Epidermal melanocyte (primary cell): ENCODE measurements around the gene QSOX2.

Experiments
- DNase-seq: peaks from one replicate; pipeline ENCODE4 v3.0.0; 2011; ENCODE audit warnings: low spot score; ENCODE audit not compliant: insufficient read length

QSOX2 gene, protein sequence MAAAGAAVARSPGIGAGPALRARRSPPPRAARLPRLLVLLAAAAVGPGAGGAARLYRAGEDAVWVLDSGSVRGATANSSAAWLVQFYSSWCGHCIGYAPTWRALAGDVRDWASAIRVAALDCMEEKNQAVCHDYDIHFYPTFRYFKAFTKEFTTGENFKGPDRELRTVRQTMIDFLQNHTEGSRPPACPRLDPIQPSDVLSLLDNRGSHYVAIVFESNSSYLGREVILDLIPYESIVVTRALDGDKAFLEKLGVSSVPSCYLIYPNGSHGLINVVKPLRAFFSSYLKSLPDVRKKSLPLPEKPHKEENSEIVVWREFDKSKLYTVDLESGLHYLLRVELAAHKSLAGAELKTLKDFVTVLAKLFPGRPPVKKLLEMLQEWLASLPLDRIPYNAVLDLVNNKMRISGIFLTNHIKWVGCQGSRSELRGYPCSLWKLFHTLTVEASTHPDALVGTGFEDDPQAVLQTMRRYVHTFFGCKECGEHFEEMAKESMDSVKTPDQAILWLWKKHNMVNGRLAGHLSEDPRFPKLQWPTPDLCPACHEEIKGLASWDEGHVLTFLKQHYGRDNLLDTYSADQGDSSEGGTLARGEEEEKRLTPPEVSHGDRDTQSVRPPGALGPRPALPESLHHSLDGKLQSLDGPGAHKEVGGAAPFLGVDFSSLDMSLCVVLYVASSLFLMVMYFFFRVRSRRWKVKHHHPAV

DNA sequence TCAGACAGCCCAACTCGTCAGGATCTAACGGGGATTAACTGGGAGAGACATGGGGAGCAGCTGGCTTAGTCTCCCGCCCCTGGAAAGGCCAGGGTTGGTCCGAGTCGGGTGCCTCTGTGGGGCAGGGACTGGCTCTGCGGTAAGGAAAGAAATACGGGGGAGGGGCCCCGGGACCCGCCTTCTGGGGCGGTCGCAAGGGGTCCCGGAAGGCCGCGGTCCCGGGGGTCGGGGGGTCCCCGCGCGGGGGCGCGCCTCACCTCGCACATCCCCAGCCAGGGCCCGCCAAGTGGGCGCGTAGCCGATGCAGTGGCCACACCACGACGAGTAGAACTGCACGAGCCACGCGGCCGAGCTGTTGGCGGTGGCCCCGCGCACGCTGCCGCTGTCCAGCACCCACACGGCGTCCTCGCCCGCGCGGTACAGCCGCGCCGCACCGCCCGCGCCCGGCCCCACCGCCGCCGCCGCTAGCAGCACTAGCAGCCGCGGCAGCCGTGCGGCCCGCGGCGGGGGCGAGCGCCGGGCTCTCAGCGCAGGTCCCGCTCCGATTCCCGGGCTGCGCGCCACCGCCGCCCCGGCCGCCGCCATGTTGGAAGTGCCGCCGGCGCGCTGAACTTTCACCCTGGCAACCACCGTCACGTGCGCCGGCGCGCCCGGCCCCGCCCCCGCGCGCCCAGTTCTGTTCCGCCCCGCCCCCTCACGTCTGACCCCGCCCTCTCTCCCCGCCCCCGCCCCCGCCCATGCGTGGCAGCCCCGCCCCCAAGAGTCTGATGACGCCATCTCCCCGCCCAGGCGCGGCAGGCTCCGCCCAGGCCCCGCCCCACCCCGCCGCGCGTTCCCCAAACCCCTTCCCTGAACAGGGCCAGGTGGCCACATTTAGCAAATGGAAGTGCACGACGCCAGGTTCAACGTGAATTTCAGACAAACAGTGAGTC is at the start of gene QSOX2:
Gene QSOX2, minus strand, starts transcription at position 594 of the 932 bp plus-strand sequence. Its CDS starts 9 bp downstream, at position 585.
- DNase-seq: peak; percentile 81

DNA sequence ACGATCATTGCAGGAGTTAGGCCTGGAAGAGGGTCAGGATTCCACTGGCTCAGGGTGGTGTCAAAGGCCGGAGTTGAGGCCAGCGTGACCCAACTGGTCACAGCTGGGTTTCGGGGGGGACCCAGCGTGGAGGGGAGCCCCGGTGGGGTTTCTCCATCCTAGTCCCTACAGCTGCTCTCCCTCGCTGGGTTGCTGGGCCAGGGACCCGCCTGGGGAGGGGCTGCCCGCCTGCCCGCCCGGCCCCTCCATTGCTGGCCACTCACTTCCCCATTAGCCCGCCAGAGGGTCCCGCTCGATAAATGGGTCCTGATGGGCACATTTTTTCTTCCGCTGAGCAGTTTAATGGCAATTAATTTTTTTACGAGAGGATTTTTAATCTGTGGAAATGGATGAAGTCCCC is 49.4 kb upstream of the QSOX2 start:
- no peak for DNase-seq

DNA sequence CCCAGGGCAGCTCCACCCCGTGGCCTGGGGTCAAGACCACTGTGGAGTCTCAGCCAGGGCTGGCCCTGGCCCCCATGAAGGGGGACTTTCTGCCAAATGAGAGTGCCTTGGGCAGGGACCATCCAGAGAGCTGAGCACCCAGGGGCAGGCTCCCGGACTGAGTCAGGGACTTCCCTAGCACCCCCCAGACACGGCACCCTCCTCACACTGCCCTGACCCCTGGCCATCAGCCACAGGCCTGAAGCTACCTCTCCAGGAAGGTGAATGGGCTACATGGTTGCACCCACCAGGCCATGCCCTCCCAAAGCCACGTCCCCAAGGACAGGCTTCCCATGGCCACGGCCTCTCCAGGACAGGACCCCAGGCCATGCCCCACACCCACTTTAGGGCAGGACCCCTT is 48.8 kb upstream of the QSOX2 start:
- DNase-seq: no peak

DNA sequence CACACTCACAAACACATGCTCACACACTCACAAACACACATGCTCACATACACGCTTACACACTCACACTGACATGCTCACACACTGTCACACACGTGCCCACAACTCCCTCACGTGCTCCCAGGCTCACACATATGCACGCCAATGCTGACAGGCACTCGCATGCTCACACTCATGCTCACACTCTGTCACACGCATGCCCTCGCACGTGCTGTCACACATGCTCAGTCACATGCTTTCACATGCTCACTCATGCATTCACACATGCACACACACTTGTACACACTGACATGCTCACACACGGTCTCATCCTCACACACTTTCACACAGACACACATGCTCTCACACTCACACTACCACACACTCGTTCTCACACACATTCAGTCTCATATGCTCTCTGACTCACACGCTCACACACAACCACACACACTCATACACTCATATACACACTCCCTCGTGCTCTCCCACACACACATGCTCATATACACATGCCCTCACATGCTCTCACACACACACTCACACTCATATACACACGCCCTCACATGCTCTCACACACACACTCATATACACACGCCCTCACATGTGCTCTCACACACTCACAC is 48.0 kb upstream of the QSOX2 start:
- no peak for DNase-seq

DNA sequence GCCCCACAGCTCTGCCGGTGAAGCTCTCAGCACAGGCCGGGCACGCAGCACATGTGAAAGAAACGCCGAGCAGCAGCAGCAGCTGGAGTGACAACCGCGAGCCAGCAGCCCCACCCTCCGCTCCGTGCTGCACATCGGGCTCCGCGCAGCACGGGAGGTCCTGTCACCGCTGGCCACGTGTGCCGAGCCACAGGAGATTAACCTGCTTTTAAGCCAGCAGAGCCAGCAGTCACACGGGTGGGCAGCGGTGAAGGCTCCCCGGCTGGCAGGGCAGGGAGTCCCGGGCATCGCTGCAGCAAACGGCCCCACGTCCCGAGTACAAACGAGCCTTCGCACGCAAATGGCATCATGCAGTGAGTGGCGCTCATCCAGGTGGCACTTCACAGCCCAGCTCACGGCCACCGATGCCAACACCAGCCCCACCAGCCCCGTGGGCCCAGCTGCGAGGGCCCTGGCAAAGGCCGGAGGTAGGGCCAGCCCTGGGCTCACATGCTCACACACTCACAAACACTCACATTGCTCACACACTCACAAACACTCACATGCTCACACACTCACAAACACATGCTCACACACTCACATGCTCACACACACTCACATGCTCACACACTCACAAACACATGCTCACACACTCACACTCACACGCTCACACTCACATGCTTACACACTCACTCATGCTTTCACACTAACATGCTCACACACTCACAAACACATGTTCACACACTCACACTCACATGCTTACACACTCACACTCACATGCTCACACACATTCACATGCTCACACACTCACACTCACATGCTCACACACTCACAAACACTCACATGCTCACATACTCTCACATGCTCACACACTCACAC is 47.2 kb upstream of the QSOX2 start:
- DNase-seq: no peak

DNA sequence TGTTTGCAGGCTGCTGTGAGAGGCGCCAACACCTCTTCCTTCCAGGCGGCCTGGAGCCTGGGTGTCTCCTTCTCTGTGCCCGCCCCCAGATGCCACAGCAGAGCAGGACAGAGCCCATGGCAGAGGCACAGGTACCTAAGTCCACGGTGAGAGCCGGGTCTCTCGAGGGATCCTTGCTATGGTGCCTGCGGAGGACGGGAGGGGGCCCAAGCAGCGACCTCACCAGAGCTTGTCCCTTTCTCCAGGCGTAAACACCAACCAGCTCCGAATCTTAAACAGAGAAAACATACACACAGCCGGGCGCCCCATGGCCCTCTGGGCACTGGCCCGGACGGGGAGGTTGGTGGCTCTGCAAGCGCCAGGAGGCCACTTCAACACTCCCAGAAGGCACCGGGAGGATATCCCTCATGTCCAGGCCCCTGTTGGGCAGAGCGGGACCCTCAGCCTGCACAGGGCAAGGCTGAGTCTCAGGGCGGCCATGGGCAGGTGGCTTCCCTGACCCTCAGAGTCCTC is 46.5 kb upstream of the QSOX2 start:
- no peak for DNase-seq

DNA sequence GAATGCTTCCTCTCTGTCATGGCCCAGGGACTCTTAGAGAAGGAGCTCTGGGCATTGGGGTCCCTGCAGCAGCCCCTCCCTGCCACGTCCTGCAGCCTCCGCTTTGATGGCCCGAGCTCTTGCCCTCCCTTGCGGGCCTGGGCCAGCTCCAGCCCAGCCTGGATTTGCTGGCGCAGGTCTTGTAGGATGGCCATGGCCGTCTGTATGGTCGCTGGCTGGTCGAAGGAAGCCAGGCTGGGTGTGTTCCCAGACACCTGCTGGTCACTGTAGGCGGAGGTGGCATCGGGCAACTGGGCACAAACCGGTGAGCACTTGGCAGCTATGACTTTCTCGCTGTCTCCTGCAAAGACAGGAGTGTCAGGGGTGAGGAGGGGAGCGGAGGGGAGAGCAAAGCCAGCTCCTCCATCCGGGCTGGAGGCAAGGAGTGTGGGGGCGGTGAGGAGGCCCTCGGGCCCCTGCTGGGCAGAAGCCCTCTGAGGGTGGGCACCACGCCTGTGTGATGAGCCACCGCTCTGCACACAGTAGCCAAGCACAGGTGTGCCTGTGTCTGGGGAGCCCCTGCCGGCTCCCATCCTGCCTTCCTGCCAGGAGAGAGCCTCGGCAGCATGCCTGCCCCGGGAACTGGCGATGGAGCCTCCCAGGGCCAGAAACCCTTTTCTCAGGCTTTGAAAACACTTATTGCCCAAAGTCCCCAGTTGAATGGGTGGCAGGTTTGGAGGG is 45.9 kb upstream of the QSOX2 start:
- no peak for DNase-seq

DNA sequence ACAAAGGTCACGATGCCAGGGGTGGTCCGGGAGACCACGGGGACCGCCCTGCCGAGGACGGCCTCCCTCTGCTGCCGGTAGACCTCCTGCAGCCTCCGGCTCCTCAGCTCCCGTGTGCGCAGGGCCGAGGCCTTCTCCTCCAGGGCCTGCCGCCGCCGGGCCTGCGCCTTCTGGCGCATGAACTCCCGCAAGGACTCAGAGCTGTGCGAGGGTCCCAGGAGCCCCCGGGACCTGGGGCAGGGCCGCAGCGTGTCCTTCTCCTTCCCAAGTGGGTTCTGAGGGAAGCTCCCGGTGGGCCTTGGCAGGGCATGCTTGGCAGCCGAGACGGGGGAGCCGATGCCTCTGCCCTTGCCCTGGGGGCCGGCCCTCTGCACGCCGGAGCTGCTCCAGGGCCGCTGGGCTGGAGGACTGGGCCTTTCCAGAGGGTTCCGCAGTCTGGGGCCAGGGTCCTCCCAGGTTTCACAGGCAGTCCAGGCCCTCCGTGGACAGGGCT is 44.9 kb upstream of the QSOX2 start:
- no peak for DNase-seq

DNA sequence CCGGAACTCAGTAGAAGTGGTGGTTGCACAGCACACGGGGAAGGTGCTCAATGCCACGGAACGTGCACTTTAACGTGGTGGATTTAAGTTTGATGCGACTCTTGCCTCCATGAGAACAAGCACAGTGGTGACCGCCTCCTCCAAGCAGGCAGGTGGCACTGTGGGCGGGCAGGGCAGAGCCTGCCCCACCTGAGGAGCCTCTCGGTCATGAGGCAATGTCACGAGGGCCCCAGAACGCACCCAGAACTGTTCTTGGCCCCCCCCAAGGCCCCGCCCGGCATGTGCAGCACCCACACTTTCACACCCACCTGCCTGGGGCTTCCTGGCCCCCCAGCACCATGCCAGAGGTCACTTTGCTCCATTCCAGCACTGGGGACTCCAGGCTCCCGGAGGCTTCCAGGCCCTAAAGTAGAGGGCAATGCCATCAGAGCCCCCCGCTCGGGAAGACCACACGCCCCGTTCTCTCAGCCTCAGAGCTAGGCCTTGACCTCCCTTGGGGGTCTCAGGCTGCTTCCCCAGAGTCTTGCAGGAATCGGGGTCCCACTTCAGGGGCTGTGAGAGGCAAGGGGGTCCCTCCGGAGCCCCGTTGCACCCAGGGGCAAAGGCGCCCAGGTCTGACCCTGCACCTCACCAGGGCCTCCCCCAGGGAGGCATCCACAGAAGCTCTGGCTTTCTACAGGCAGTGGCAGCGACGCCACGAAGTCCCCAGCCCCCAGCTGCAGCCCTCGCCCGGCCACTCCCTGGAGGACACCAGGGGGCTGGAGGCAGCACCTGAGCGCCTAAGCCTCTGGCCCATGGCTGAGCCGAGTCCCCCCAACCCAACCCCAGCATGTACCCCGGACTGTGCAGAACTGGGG is 44.3 kb upstream of the QSOX2 start:
- no peak for DNase-seq

DNA sequence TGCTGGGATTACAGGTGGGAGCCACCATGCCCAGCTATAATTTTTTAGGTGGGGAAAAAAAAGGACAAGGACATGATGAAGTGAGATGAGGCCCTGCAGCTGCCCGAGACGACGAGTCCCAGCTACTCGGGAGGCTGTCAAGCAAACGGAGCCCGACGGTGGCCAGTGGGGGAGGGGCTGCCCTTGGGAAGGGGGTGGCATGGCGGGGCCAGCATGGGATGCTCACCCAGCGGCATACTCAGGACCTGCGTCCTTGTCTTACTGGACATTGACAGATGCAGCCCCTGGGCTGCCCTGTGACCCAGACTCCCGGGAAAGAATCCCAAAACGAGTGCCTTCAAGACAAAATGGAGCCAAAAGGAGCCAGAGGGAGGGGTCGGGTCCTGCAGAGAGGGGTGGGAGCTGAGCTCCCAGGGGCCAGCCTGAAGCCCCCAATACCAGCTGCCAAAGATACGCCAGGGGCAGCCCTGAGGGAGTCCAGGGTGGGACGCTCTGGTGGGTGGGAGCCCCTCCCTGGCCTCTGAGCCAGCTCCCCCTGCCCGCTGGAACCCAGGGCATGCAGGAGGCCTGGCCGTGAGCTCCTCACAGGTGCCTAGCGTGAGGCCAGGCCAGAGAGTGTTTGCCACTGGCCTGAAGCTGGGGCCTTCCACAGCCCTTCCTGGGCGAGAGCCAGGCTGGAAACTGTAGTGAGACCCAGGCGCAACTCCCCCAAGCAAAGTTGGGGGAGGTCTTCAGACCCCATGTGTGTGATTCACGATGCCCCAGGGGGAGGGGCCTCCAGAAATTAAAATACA is 42.5 kb upstream of the QSOX2 start:
- no peak for DNase-seq

DNA sequence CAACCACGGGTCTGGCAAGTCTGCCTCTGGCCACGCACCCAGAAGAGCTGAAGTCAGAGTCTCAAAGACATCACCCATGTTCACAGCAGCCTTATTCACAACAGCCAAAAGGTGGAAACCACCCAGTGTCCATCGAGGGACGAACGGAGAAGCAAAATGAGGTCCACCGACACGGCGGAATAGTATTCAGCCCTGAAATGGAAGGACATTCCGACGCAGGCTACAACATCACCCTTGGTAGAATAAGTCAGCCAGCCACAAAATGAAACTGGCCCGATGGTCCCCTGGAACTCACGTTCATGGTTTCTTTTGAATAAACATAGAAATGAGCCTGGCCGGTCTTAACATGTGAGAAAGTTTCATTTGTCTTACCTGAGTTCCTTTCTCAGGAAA is 41.4 kb upstream of the QSOX2 start:
- no peak for DNase-seq

DNA sequence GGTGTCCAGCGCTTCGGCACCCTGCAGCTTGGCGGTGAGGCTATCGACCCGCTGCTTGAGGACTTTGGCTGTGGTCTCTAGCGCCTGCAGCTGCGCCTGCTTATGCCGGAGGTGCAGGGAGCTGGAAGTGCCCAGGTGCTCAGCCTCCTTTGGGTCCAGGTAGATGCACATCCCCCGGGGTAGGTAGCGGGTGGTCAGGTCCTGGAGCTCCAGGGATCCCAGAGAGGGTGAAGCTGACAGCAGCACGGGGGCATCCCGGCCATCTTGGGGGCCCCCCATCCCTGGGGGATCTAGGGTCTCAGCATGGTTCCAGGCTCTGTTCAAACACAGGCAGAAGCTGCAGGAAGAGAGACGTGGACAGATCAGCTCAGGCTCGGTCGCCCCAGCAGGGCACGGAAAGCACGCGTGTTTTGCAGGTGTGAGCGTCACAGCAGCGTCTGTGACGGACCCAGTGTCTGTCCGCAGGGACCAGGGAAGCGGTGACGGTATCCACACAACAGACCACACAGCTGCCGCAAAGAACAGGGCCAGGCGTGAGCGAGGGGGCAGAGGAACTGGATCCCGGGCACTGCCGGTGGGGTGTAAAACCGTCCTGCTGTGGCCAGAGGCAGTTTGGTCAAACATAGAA is 40.9 kb upstream of the QSOX2 start:
- no peak for DNase-seq

DNA sequence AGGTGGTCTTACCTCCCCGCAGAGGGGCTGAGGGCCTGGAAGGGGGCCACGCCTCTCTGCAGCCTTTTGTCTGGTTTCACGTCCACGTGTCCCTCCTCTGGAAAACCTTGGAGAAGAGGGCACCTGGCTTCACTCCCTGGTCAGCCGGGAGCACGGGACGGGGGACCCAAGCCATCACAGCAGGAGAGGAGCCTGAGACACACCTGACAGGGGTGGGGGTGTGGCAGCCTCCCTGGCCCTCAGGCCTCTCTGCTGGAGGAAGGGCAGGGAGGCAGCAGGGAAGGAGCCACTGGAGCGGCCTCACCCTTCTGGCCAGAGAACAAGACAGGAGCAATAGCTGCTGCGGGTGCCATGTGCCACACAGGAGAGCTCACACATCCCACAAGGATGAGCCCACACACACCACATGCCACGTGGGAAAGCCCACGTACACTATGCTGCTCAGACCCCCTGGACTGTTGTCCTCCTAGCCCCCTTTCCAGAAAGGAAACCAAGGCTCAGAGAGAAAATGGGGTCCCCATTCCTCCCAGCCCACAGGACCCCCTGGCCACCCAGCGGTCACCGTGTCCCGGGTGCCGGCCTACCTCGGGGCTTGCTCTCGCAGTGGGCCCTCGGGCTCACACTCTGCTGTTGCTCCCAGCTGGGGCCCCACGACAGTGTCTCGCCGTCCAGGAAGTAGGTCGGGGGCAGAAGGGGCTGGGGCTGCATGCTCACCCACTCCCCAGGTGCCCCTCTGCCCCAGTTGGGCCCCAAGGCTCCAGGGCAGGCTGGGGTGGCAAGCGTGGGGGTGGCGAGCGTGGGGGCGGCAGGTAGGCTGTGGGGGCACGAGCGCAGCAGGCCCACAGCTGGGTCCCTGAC is 40.1 kb upstream of the QSOX2 start:
- no peak for DNase-seq

DNA sequence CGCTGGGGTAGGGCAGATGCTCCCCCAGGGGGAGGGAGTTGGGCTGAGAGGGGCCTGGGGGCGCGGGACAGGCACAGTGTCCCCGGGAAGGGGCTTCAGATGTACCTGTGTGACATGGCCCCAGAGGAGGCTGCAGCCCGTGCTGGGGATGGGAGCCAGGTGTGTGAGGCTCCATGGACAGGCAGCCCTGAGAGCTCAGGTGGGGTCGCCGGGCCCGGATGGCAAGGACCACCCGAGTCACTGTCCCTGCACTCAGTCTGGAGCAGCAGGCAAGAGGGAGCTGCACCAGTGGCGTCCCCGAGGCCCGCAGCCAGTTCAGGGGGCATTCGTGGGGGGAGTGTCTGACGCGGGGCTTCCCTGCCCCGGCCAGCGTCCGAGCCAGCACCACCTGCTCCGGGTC is 39.3 kb upstream of the QSOX2 start:
- no peak for DNase-seq

DNA sequence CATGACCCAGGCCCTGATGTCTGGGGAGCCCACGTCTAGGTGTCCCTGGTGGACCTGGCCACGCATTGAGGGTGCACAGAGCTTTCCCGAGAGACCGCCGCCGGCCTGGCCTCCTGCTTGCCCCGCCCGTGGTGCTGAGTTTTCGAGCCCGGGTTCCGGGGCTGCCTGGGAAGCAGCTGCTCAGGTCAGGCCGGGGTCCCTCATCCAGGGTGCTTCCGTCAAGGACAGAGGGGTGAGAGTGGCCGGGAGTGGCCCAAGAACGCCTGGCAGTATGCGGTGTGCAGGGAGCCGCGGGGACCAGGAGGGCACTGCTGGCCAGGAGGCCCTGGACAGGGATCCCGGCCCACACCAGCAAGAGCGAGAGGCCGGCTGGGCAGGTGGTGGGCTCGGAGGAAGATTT is 38.7 kb upstream of the QSOX2 start:
- DNase-seq: no peak
